KOPT-K1 (cell line): ENCODE measurements around the gene IGFALS.
"Not testable (repeated sequence)": the region's sequence is repeated elsewhere in the genome, so short reads cannot be mapped to it uniquely, and the experiment has no call there.

Experiments
- H3K27ac ChIP-seq: fragments of 200-600 bp; sonication (generic); 2 replicates; pipeline ENCODE4 v1.5.1; 2016; ENCODE audit warnings: antibody characterized with exemption, mild to moderate bottlenecking, low read depth, low read length; ENCODE audit not compliant: poor library complexity, severe bottlenecking
- H3K36me3 ChIP-seq: fragments of 200-600 bp; sonication (generic); 2 replicates; pipeline ENCODE4 v1.5.1; 2017; ENCODE audit warnings: antibody characterized with exemption, mild to moderate bottlenecking, low read length, moderate library complexity; ENCODE audit not compliant: insufficient read depth
- H3K9me3 ChIP-seq: fragments of 200-600 bp; sonication (generic); 2 replicates; pipeline ENCODE4 v1.5.1; 2017; ENCODE audit warnings: antibody characterized with exemption, low read length, mild to moderate bottlenecking; ENCODE audit not compliant: insufficient read depth, poor library complexity, severe bottlenecking

IGFALS gene

DNA sequence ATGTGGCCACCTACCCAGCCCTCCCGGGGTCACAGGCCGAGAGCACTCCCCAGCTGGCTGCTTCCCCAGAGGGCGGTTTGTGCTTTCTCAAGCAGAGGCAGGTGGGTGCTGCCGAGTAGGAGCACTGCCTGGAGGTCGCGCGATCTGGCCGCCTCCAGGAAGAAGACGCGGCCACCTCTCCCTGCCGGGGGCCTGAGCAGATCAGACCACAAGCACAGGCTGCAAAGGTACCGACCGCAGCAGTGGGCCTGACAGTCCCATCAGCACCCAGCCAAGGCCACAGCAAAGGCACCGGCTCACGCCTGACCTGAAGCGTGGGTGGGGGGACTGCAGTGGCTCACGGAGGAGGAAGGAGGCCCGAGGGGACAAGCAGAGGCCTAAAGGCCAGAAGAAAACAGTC lies 15.2 kb upstream of the IGFALS start:
- peaks cover 35% of the 10 kb centered on the region; the same call in 1 of the 2 replicates for H3K36me3 ChIP-seq
- no peak overlapping the region for H3K27ac ChIP-seq

DNA sequence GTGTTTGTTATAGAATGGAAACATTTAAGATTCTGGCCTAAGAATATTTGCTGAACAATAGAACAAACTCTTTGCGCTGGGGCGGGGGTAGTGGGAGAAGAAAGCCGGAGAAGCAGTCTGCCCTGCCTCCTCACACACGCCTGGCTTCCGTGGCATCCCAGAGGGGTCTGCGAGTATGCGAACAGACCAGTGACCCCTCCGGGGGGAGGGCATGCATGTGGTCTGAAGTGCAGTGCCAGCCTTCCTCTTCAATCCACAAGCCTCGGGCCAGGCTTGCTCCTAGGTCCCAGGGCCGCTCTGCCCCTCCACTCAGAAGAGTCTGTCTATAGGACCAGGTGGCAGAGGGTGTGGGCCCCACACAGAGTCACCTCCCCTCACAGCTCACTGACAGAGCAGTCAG lies 14.1 kb upstream of the IGFALS start:
- Histone ChIP-seq H3K36me3 (peaks cover 31% of the 10 kb centered on the region; the same call in 1 of the 2 replicates), H3K27ac (no peak overlapping the region), H3K9me3 (no peaks in the 10 kb centered on the region)

More for the DNA sequence above, 15.2 kb upstream of the IGFALS start:
- no peaks in the 10 kb centered on the region for H3K9me3 ChIP-seq

DNA sequence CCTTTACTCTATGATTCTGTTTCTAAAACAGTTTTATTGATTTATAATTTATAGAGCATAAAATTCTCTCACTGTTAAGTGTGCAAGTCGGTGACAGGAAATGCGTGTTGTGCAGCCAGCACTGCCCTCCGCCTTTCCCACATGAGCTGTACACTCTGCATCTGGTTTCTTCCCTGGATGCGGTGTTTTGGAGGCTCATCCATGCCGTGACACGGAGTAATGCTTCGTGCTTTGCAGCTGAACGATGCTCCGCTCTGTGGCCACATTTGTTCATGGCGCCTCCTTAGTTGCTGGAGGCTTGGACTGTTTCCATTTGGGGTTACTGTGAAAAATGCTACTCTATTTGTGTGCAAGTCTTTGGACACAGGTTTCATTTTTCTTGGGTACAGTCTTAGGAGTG lies 7.2 kb upstream of the IGFALS start:
- Histone ChIP-seq H3K27ac (no peak overlapping the region), H3K9me3 (peaks cover 30% of the 10 kb centered on the region), H3K36me3 (no peaks in the 10 kb centered on the region; the same call in 1 of the 2 replicates)

DNA sequence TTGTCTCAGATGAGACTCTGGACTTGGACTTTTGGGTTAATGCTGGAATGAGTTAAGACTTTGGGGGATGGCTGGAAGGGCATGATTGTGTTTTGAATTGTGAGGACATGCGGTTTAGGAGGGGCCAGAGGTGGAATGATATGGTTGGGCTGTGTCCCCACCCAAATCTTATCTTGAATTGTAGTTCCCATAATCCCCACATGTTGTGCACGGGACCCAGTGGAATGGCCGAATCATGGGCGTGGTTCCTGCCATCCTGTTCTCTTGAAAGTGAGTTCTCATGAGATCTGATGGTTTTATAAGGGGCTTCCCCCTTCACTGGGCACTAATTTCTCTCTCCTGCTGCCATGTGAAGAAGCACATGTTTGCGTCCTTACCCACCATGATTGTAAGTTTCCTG lies 5.8 kb upstream of the IGFALS start:
- not testable (repeated sequence) for H3K27ac ChIP-seq, H3K36me3 ChIP-seq
- H3K9me3 ChIP-seq: peaks cover 30% of the 10 kb centered on the region

DNA sequence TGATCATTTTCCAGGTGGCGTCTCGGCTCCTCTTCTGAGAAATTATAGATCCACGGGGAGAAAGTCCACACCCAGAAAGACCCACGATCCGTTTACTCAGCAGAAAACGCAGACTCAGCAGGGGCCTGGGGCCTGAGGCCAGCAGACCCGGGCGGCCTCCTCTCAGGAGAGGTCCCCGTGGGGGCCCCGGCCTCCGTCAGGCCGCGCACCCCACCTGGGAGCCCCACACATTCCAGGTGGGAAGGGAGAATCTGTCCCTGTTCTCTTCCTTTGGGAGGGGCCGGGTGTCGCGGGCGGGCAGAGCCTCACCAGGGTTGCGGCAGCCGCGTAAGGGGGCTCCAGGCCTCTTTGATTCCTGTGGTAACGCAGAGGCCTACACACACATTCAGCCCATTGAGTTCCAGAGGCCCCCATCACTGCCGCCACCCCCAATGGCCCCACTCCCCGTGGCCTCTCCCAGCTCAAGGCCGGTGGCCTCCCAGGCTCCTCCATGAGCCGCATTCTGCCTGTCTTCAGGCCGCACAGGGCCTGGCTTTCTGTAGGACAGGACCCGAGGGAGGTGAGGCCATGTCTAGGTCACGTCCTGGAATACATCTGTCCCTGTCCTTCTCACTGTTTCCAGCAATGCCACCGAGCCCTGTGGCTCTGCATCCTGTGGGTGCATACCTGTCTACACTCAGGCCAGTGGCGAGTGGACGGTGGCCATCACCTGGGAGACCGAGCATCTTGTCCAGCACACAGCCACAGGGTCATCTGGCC lies 1.6 kb upstream of the IGFALS start:
- peaks cover 30% of the 10 kb centered on the region for H3K9me3 ChIP-seq
- no peak overlapping the region for H3K27ac ChIP-seq
- H3K36me3 ChIP-seq: peaks cover 25% of the 10 kb centered on the region; the same call in 1 of the 2 replicates

DNA sequence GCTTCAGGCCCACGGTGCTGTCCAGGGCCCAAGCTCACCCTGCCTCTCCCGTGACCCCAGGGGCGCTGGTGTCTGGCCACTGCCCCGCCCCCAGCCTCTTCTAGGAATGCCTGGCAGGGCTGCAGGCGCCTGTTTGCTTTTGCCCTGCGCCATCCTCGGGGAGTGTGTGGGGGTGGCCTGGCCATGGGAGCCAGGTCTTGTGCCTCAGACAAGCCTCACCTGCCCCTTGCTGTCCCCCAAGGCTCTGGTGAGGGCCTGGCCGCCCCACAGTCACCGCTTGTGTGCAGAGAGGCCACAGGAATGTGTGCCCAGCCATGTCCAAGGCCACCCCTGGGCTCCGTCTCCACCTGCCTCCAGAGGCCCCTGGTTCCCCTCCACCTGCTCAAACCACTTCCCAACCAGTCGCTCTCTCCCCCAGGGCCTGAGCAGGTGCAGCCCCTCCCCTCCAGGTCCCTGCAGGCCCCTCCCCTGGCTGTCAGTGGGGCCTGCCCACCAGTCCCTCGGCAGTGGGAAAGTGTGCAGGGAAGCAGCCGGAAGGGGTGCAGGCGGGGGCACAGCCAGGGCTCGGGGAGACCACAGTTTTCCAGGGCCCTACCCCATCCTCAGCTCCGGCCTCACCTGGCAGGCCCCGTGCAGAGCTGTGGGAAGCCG lies 841 bp upstream of the IGFALS start:
- Histone ChIP-seq H3K27ac (no peak overlapping the region), H3K9me3 (peaks cover 23% of the 10 kb centered on the region), H3K36me3 (peaks cover 33% of the 10 kb centered on the region; the same call in 1 of the 2 replicates)

DNA sequence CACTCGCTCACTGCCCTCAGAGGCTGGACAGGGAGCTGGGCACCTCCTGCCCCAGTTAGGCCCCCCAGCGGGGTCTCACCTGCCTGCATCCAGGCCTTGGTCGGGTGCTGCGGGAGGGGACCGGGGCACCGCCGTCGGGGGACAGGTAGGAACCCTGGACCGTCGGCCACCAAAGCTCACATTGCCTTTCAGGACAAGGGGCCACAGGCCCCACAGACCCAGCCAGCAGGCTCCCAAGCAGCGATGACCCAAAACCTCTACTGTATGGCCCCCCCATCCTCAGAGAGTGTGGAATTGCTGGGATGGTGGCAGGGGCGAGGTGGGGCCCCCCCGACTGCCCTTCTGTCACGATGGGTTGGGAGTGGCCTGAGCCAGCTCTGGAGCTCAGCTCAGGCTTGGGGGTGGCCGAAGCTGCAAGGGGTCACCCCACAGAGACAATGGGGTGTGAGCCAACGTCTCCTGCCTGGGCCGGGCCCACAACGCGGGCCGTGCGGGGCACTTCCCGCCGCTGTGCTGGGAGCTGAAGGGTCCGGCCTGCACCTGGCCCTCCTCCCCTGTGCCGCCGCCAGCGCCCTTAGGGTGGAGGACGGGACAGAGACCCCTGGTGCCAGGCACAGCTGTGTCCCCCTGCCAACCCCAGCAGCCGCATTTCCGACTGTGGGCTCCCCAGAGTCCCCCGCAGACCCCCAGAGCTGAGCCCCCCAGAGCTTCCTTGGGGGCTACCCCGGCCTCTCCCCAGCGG lies 498 bp downstream of the IGFALS start:
- H3K27ac ChIP-seq: no peak overlapping the region
- H3K36me3 ChIP-seq: peaks cover 46% of the 10 kb centered on the region
- peaks cover 10% of the 10 kb centered on the region for H3K9me3 ChIP-seq

DNA sequence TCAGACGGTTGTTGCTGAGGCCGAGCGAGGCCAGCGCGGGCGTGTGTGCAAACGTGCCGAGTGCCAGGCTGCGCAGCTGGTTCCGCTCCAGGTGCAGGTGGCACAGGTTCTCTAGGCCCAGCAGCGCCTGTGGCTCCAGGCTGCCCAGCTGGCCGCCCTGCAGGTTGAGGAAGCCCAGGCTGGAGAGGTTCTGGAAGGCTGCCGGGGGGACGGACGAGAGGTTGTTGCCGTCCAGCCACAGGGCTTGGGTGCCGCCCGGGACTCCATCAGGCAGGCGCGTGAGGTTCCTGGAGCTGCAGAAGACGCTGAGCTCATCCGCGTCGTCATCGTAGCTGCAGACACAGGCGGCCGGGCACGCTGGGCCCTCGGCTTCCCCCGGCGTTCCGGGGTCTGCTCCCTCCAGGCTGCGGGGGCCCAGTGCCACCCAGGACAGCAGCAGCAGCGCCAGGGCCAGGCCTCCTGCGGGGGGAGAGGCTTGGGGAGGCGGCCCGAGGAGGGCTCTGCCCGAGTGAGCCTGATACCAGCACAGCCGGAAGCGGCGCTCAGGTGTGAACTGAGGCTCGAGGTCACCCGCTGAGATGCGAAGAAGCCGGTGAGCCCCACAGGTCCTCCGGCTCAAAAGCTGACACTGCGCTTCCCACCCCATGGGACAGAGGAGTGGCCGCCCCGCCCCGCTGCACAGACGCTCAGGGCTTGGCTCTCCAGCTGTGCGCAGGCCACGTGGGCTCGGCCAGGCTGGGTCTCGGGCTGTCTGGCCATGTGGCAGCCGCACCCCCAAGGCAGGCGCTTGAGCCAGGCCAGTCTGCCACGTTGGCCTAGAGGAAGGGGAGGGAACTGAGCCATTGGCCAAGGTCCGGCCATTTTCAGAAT lies 1.3 kb downstream of the IGFALS start:
- peaks cover 54% of the 10 kb centered on the region for H3K36me3 ChIP-seq

DNA sequence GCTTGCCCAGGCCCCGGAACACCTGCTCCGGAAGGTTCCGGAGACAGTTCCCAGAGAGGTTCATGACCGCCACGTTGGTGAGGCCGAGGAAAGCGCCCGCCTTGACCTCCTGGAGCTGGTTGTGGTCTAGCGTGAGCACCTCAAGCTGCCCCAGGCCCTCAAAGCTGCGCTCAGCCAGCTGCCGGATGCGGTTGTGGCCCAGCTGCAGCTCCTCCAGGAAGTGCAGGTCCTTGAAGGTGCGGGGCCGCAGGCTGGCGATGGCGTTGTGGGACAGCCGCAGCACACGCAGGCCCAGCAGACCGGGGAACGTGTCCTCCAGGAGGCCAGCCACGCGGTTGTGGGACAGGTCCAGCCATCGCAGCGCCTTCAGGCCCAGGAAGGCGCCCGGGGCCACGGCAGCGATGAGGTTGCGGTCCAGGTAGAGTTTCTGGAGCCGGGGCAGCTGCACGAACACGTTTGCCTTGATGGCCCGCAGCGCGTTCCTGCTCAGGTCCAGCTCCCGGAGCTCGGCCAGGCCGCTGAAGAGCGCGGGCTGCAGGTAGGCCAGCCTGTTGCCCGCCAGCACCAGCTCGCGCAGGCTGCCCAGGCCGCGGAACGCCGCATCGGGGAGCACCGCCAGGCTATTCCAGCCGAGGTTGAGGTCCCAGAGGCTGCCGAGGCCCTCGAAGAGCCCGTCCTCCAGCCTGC lies 2.1 kb downstream of the IGFALS start:
- Histone ChIP-seq H3K27ac (no peak overlapping the region), H3K36me3 (peaks cover 62% of the 10 kb centered on the region), H3K9me3 (no peaks in the 10 kb centered on the region)

More for the DNA sequence above, 1.3 kb downstream of the IGFALS start:
- Histone ChIP-seq H3K27ac (no peak overlapping the region), H3K9me3 (peaks cover 1% of the 10 kb centered on the region)

DNA sequence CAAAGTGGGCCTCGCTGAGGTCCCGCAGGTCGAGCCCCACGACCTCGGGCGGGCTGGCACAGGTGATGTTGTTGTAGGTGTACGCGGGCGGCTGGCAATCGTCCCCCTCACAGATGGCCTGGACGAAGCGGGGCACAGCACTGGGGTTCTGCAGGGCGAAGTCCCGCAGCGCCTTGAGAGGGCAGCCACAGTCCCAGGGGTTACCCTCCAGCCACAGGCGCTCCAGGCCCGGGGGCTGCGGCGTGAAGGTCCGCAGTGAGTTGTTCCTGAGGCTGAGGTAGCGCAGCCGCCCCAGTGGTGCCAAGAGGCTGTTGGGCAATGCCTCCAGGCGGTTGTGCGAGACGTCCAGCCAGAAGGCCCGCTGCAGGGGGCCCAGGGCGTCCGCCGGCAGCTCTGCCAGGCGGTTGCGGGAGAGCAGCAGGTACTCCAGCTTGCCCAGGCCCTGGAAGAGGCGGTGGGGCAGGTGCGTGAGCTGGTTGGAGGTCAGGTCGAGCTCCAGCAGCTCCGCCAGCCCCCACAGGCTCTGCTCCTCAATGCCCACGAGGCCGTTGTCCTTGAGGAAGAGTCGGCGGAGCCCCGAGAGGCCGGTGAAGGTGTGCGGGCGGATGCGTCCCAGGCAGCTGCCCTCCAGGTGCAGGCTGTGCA lies 2.8 kb downstream of the IGFALS start:
- Histone ChIP-seq H3K27ac (no peak overlapping the region), H3K36me3 (peaks cover 69% of the 10 kb centered on the region), H3K9me3 (no peaks in the 10 kb centered on the region)

DNA sequence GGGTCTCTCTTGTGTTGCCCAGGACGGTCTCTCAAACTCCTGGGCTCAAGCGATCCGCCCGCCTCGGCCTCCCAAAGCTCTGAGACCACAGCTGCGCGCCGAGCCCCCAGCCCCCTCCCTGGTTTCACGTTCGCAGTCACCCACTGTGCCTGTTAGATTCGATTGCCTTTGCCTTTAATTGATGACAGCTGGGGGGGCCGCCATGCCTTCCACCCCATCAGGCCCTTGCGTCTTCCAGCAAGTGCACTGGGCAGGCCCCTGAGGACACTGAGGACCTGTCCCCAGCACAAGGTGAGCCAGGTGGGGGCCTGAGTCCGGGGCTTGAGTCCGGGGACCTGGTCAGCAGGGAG lies 3.3 kb downstream of the IGFALS start:
- Histone ChIP-seq H3K36me3 (peaks cover 74% of the 10 kb centered on the region), H3K27ac (no peak overlapping the region), H3K9me3 (no peaks in the 10 kb centered on the region)

DNA sequence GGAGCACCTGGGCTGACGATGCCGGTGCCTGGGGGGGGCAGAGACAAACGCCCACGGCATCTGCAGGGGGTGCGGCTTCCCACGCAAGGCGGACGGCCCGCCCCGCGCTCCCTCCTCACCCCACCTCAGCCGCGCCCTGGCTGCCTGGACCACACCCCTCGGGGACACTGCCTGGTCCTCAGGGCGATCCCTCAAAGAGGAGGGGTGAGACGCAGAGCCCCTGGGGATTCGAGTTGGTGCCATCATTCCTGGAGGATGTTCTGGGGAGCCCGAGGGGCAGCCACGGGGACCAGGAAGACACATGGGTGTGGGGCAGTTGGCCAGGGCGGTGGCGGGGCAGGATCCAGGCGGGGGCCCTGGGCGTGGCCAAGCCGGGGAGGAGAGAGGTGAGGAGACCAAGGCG lies 3.9 kb downstream of the IGFALS start:
- H3K9me3 ChIP-seq: no peaks in the 10 kb centered on the region
- no peak overlapping the region for H3K27ac ChIP-seq
- H3K36me3 ChIP-seq: peaks cover 80% of the 10 kb centered on the region

DNA sequence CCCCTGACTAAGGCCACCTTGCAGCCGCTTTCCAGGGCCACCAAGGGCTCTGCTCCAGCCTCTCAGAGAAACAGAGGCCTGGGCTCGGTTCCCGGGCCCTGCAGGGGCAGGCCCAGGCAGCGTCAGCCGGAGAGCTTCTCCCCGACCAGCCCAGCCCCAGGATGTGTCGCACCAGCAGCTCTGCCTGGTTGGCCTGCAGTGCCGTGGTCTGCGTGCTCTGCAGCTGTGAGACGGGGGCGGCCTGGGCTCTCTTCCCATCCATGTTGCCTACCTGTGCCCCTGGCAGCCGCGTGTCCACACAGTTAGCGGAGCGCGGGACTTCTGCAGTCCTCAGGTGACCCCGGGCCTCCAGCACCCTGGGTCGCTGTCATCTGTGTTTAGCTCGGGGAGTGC lies 4.8 kb downstream of the IGFALS start:
- Histone ChIP-seq H3K27ac (no peak overlapping the region), H3K9me3 (no peaks in the 10 kb centered on the region), H3K36me3 (peaks cover 80% of the 10 kb centered on the region)
